Measurements from ENCODE around the gene LRFN4.

GRCh38 chr11:66814678-66815077 is 42.2 kb upstream of the LRFN4 start:
- TF ChIP-seq CTCF (IDR thresholded peaks at IDR 0.05) = no peak
- TF ChIP-seq POLR2A (IDR thresholded peaks at IDR 0.05) = no peak

Data from uterus (tissue), 2 donors.